CD4-positive, alpha-beta T cell treated with Interleukin-6 at 100 ng/mL for 8 hours (primary cell): ENCODE results near the gene TAF3.

Experiments
- DNase-seq: peaks from one replicate; pipeline ENCODE4 v3.0.0-alpha.2; 2020; ENCODE audit warnings: mixed read lengths, low spot score

TAF3 gene

DNA sequence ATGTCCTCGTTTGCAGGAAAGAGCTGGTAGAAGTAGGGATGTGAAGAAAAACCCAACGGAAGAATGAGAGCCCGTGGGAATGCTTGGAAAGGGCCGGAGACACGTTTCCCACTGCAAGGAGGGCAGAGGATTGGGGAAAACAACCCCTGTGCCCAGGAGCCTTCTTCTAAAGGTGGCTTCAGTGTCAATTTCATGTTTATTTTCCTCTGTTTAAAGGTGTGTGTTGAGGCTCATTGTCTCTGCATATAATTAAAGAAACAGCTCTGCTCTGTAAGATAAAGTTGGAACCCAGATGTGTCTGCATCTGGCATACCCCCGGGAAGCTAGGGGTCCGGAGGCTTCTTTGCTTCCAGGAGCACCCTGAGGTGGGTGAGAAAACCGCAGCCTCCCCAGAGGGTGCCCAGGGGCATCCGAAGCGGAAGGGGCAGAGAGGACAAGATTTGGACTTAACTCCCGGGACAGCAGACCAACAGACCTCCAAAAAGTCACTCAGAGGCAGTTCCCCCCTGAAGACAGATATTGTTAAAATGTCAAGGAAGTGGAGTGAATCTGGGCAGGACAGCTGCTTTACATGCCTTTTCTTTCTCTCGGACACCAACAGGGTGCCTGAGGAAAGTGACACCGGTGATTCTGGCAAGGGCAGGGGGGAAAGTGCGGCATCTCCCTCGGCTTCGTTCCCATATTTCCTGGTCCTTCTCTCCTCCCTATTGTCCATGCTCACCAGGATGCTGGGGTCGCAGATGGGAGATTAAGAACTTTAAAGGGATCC lies 227.6 kb downstream of the TAF3 start:
- DNase-seq = no peak

DNA sequence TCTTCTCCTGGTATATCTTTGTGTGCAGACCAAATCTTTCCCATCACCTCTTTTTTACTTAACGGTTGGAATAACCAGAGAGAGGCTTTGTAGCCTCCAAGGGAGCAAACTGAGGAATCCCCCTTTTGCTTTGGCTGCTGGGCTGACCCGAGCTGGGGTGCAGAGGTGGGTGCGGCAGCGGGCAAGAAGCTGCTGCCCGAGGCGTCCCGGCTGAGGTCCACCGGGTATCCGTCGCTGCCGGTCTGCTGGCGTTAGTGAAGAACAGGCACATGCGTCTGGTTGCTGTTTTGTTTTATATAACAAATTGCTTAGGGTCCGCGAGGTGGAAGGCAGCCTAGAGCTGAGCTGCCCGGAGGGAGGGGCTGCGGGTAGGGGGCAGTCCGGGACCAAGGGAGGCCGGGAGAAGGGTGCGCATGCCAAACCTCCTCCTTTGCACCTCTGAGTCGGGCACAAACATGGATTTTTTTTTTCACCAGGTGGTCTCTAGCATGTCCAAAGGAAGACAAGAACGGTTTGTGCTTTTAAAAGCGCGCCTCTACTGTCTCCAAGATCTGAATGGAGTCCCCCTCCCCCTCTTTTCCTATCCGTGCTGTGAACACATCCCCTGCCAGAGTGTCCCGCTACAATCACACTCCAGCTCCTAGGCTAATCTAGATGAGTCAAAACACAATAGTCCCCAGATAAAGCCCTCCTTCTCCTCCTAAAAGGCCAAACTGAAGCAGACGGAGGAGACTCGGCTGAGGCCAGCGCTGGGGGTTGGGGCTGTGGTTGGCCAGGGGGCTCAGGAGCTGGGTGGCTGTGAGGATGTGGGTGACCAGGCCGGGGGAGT lies 229.4 kb downstream of the TAF3 start:
- DNase-seq = no peak

GRCh38 chr10:8048281-8049008 lies 230.1 kb downstream of the TAF3 start:
- DNase-seq = peak; percentile 45

DNA sequence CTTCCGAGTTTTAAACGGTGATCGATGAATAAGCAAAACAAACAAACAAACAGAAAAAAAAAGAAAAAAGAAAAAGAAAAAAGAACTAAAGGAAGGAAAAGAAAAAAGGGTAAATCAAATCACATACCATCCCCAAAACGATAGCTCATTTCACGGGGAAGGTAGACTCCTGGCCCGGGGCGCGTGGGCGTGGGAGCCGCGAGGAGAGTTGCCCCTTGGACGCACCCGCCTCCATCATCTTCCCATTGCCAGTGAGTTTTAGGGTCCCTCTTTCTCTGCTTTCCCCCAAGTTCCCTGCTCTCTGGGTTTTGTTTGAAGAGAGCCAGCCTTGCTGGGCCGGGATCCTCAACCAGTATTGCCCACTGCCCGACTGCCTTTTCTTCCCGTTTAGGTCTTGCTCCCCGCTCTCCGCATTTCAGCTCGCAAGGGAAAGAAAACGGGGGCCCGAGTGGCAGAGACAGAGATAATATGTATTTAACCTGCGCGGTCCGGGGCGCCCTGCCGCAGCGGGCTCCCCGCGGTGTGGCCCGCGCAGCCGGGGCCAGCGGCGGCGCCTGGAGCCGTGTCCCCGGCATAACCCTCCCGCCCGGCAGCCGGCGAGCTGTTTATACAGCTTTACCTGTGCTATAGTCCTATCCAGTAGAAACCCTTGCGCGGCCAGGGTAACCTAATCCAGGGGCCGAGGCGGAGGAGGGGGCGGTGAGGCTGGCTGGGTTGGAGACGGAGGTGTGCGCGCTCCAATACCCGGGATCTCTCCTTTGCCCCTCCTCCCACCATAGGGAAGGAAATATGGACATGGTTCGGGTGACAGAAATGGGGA lies 230.9 kb downstream of the TAF3 start:
- no peak for DNase-seq

- DNase-seq = no peak
Measured at GRCh38 chr10:8049865-8050555, 231.7 kb downstream of the TAF3 start.

GRCh38 chr10:8050556-8051108 lies 232.3 kb downstream of the TAF3 start:
- DNase-seq = no peak

GRCh38 chr10:8051109-8051821 lies 233.0 kb downstream of the TAF3 start:
- no peak for DNase-seq

DNA sequence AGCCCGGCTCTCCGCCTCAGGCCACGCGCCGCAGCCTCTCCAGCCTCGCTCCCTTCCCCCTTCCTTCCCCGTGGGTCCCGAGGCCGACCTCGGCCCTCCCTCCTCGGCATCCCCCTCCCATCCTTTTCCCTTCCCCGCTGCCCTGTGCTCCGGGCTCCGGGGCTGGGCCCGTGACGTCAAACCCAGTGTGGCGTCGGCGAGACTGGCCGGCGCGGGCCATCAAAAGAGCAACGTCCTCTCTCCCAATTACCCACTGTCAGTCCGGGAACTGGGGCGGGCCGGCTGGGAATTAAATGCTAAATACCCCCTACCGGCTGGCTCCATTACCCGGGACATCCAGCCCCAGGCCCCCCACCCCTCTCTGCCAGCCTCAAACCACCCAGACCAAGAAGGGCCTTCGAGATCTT lies 233.5 kb downstream of the TAF3 start:
- no peak for DNase-seq

- DNase-seq = no peak
Measured at GRCh38 chr10:8052341-8052955, 234.1 kb downstream of the TAF3 start.

DNA sequence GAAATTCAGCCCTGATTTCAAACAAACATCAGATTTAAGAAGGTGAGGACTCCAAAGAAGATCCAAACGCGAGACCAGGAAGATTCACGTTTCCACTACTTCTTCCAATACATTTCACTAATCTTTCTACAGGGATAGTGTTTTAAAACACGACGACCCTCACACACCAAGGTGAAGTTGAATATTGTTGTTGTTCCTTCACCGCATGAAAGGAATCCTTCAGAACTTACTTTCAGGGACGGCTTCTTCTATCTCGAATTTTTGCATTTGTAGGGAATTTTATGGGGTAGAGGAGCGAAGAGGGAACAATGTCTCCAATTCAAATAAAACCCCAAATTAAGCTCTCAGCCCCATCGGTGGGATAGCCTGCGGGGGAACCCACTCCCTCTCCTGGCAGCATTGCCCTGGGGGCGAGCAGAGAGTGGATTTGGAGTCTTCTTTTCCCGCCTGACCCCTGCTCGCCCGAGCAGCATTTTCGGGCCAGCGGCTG lies 234.7 kb downstream of the TAF3 start:
- DNase-seq = no peak

DNA sequence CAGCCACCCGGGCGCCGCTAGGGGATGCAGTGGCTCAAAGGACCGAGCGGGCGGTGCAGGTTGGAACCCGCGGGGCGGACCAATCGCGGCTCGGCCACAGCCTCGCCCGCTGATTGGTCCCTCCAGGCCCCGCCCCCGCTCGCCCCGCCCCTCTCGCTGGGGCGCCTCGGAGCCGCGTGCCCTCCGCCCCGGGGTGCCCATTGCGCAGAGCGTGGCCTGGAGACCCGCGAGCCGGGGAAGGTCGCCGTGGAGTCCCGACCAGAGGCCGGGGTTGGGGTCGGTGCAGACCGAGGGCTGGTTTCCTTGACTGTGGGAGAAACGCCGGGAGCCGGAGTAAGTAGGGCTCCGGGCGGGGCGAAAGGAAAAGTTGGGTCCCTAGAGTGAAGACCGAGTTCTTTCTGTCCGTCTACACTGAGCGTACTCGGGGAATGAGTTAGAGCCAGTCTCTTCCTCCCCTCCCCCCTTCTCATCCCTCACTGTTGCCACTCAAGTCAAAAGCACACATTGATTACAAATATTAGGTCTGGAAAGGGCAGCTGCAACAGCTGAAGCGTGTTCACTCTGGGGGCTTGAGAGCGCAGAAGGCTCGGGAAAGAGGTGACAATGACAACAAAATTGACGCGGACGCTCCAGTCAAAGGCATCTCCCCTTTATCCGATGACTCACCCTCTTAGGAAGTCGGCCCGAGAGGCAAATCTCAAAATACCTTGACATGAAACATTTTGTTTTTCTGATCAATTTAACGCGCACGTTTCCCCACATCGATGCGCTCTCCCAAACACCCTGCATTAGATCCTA lies 235.3 kb downstream of the TAF3 start:
- peak; percentile 92 for DNase-seq

GRCh38 chr10:8054244-8054493 lies 235.9 kb downstream of the TAF3 start:
- DNase-seq = no peak

- DNase-seq = peak; percentile 81
Measured at GRCh38 chr10:8054494-8055407, 236.4 kb downstream of the TAF3 start, which contains the start of gene GATA3. TSS of gene GATA3 (plus strand) at chr10:8054688. CDS start at chr10:8055656, 968 bp downstream.

GRCh38 chr10:8055420-8056349 lies 237.4 kb downstream of the TAF3 start:
- peak; percentile 42 for DNase-seq

DNA sequence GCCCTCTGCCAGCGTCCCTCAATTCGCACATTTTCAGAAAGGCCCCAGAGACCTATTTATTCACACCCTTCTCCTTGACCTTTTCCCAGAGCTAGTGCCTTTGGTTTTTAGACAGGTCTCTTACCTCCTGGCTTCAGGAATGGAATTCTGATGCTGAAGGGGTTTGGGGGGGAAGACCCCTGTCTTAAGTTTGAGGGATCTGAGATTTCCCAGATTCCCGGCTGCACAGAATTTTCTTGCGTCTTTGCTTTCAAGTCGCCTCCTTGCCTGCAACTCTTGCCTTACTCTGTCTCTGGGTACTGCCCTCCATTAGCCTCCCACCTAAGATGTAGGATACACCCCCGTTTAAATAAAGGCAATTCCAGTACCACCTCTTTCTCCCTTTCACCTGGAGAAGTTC lies 238.1 kb downstream of the TAF3 start:
- no peak for DNase-seq

- DNase-seq = peak; percentile 62
Measured at GRCh38 chr10:8056871-8057331, 238.6 kb downstream of the TAF3 start.
